Cardiac fibroblast (primary cell): ENCODE results near the gene ARMCX4.
A peak's percentile ranks its signal among the peaks of the same experiment; 100 is the strongest.
"Not testable (repeated sequence)": the region's sequence is repeated elsewhere in the genome, so short reads cannot be mapped to it uniquely, and the experiment has no call there.

Experiments used
- DNase-seq, 2 donors: peaks; one replicate each; pipeline versions ENCODE4 v3.0.0 to v3.0.0-alpha.2; 2010; ENCODE audit warnings: low read depth in 2 of 2
- H3K4me3 ChIP-seq, 2 donors: replicated peaks in 1 of 2; 1 replicate in 1 of 2; 2 replicates in 1 of 2; pipeline ENCODE4 v1.5.1; 2011; ENCODE audit warnings: low read depth in 2 of 2, low read length in 2 of 2, mild to moderate bottlenecking in 2 of 2, moderate library complexity in 1 of 2
- CTCF ChIP-seq: IDR thresholded peaks from one replicate; pipeline ENCODE4 v1.5.1; 2011; ENCODE audit warnings: low read depth, mild to moderate bottlenecking, low read length, inconsistent platforms

The ARMCX4 gene

DNA sequence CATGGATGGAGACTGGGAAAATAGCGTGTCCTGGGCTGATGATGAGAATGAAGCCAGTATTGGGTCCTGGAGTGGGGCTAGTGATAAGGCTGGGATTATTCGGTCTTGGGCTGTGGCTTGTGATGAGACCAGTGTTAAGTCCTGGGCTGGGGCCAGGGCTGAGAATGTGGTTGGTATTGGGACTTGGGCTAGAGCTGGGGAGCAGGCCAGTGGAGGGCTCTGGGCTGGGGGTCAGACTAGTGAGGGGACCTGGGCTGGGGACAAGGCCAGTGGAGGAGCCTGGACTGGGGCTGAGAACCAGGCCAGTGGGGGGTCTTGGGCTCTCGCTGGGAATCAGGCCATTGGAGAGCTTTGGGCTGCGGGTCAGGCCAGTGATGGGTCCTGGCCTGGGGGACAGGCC, 6.7 kb downstream of the ARMCX4 start:
- H3K4me3 ChIP-seq = no peak overlapping the region
- no peak for DNase-seq
- no peak for TF ChIP-seq CTCF

DNA sequence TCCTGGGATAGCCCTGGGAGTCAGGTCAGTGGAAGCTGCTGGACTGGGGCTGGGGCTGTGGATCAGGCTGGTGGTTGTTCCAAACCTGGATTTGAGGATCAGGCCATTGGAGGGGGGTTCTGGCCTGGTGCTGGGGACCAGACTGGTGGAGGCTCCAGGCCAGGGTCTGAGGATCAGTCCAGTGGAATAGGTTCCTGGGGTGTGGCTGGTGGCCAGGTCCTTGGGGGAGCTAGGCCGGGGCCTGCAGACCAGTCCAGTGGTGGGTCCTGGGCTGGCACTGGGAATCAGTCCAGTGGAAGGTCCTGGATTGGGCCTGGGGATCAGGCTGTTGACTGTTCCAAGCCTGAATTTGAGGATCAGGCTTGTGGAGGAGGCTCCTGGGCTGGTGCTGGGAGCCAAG, 8.0 kb downstream of the ARMCX4 start:
- H3K4me3 ChIP-seq = no peak overlapping the region
- DNase-seq = no peak
- no peak for TF ChIP-seq CTCF

GRCh38 chrX:101502929-101503328, 17.7 kb downstream of the ARMCX4 start:
- H3K4me3 ChIP-seq, DNase-seq: not testable (repeated sequence)

GRCh38 chrX:101507372-101507771, 22.1 kb downstream of the ARMCX4 start:
- H3K4me3 ChIP-seq = no peak overlapping the region
- DNase-seq = no peak
- no peak for TF ChIP-seq CTCF

DNA sequence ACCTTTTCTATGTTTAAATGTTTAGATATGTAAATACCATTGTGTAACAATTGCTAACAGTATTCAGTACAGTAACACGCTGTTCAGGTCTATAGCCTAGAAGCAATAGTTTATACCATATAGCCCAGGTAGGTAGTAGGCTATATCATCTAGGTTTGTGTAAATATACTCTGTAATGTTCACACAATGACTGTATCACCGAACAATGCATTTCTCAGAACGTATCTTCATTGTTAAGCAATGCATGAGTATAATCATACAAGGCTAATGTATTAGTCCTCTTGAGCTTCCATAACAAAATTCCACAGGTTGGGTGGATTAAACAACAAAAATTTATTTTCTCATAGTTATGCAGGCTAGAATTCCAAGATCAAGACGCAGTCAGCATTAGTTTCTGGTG, 22.7 kb downstream of the ARMCX4 start:
- no peak for TF ChIP-seq CTCF
- DNase-seq = no peak
- H3K4me3 ChIP-seq = no peak overlapping the region

GRCh38 chrX:101530944-101531343, 45.7 kb downstream of the ARMCX4 start:
- H3K4me3 ChIP-seq = no peak overlapping the region
- TF ChIP-seq CTCF = no peak
- peak in 1 of 2 donors; percentile 22 for DNase-seq
